Spleen (tissue), 11 donors: ENCODE measurements around the gene ZNF146. TPM values are rescaled to one million over a fixed set of nuclear protein-coding genes. Genes with fewer than 3 reads are reported as not detected.

Experiments
- DNase-seq: peaks from one replicate; pipeline ENCODE4 v3.0.0-alpha.2; 2020
- H3K27ac ChIP-seq, 8 donors: fragments of 200-600 bp; sonication (generic) in 7 of 8; 1 replicate in 4 of 8; 2 replicates in 4 of 8; pipeline versions ENCODE4 v1.5.0 to v1.8.0; 2016 to 2021; ENCODE audit warnings: inconsistent platforms in 4 of 8, mild to moderate bottlenecking in 4 of 8, moderate library complexity in 1 of 8
- H3K27me3 ChIP-seq, 7 donors: fragments of 200-600 bp; sonication (generic) in 6 of 7; replicated peaks in 1 of 7; 1 replicate in 4 of 7; 2 replicates in 3 of 7; pipeline versions ENCODE4 v1.5.0 to v1.8.0; 2016 to 2021; ENCODE audit warnings: inconsistent platforms in 3 of 7, mild to moderate bottlenecking in 1 of 7
- H3K36me3 ChIP-seq, 6 donors: fragments of 200-600 bp; sonication (generic) in 5 of 6; 1 replicate in 4 of 6; 2 replicates in 2 of 6; pipeline versions ENCODE4 v1.5.0 to v1.8.0; 2016 to 2021; ENCODE audit warnings: inconsistent platforms in 2 of 6
- H3K4me1 ChIP-seq, 6 donors: fragments of 200-600 bp; sonication (generic) in 5 of 6; 1 replicate in 3 of 6; 2 replicates in 3 of 6; pipeline versions ENCODE4 v1.5.0 to v1.8.0; 2016 to 2021; ENCODE audit warnings: inconsistent platforms in 3 of 6
- H3K4me3 ChIP-seq, 8 donors: fragments of 200-600 bp; sonication (generic) in 7 of 8; 1 replicate in 4 of 8; 2 replicates in 4 of 8; pipeline versions ENCODE4 v1.5.0 to v1.8.0; 2016 to 2021; ENCODE audit warnings: inconsistent platforms in 4 of 8, mild to moderate bottlenecking in 4 of 8, moderate library complexity in 2 of 8
- H3K9me3 ChIP-seq, 8 donors: fragments of 200-600 bp; sonication (generic) in 7 of 8; 1 replicate in 4 of 8; 2 replicates in 4 of 8; pipeline versions ENCODE4 v1.5.0 to v1.8.0; 2016 to 2021; ENCODE audit warnings: inconsistent platforms in 4 of 8
- POLR2A ChIP-seq, 3 donors: fragments of 450-650 bp; IDR thresholded peaks; one replicate each; pipeline ENCODE4 v1.5.1; 2017; ENCODE audit warnings: antibody characterized with exemption in 3 of 3, mild to moderate bottlenecking in 1 of 3
- POLR2AphosphoS5 ChIP-seq, 3 donors: sonication (generic); formaldehyde crosslinking; IDR thresholded peaks; one replicate each; pipeline ENCODE4 v1.5.1; 2017; ENCODE audit warnings: antibody characterized with exemption in 3 of 3
- WGBS, 5 donors: extraction: QIAGEN DNeasy Blood & Tissue Kit in 3 of 5; methylation state at CpG; one replicate each; pipeline versions ENCODE4 v1.1.5 to v1.1.7; 2013 to 2018; 5-methylcytosine and 5-hydroxymethylcytosine counted together
- intact Hi-C: fragments of 100-400 bp; cut with DNase I; formaldehyde crosslinking; loops from one replicate; pipeline ENCODE4 v1.15.0; 2023; ENCODE audit warnings: low total_unique reads
- polyA plus RNA-seq, 3 donors: library from polyadenylated mRNA; stranded (reverse); fragments of 200-250 nt; gene quantifications; one replicate each; pipeline ENCODE4 v1.2.1, GENCODE V29; 2013
- total RNA-seq, 7 donors: library from RNA; depleted of rRNA in 3 of 7; stranded (reverse); fragments of >200 nt in 3 of 7; fragmentation: NEBNext Ultra II Directional in 4 of 7; extraction: Animal tissue kit (Norgen Biotek cat#: 25700) in 4 of 7; gene quantifications; one replicate each; pipeline versions ENCODE4 v1.1.0 to v1.2.1, GENCODE V29; 2016 to 2021
- TF ChIP-seq, protein P1 (sequence below), 11 experiments: fragments of 200-600 bp in 7 of 11; fragments of 450-650 bp in 4 of 11; sonication (generic) in 4 of 11; IDR thresholded peaks in 8 of 11; conservative IDR thresholded peaks in 3 of 11; 1 replicate in 7 of 11; 2 replicates in 4 of 11; pipeline versions ENCODE4 v1.4.0 to v1.8.0; 2016 to 2021; ENCODE audit warnings: antibody characterized with exemption in 11 of 11, inconsistent platforms in 4 of 11, mild to moderate bottlenecking in 1 of 11
- donor health status: healthy with polysubstance abuse.
- donor health status: DM: no; HTN: no; CAD: no; lungs with moderate emphysema.
- donor health status: DM: no; HTN: no; CAD: no.
- donor health status: Bipolar disorder and iron deficiency.
- donor health status: healthy.
- donor health status: DM: no; HTN: no; CAD: no.
- donor health status: DM: yes; HTN: yes; CAD: no.

ZNF146 gene
- total and polyA plus RNA-seq, 10 donors: 19.1 to 66.3 (median 46.8) TPM

DNA sequence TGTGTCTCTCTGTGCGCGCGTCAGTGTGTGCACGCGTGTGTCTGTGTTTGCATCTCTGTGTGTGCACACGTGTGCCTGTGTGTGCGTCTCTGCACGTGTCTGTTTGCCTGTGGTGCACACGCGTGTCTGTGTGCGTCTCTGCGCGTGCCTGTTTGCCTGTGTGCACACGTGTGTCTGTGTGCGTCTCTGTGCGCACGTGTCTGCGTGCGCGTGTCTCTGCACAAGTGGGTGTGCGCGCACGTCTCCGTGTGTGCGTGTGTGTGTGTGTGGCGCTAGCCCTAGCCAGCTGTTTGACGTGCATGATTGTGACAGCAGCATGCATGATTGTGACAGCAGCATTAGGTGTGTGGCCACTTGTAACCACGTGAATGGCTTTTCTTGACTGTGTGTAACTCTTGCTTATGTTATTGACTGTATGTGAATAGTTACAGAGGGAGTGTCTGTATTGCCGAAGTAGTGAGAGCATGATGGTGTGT, 31.1 kb downstream of the ZNF146 start:
- intact Hi-C loops: no loop called here
- no peak for DNase-seq
- peak overlapping the region in 6 of 8 donors; percentile 12 to 59 (median 24) for H3K4me3 ChIP-seq
- peaks cover 0 to 14% (median 5%) of the 10 kb centered on the region in 6 donors for H3K4me1 ChIP-seq
- H3K27ac ChIP-seq: no peak overlapping the region
- H3K27me3 ChIP-seq: peaks cover 0 to 26% (median 0%) of the 10 kb centered on the region in 7 donors
- WGBS, 5 donors: 28 to 50% (median 46%) methylated on average over 15 to 29 of the region's 29 CpGs
- peaks cover 0 to 87% (median 68%) of the 10 kb centered on the region in 8 donors for H3K9me3 ChIP-seq
- H3K36me3 ChIP-seq: no peaks in the 10 kb centered on the region
- no peak for TF ChIP-seq POLR2AphosphoS5 (IDR thresholded peaks at IDR 0.05)
- TF ChIP-seq POLR2A (IDR thresholded peaks at IDR 0.05): no peak
- TF ChIP-seq, protein P1, sequence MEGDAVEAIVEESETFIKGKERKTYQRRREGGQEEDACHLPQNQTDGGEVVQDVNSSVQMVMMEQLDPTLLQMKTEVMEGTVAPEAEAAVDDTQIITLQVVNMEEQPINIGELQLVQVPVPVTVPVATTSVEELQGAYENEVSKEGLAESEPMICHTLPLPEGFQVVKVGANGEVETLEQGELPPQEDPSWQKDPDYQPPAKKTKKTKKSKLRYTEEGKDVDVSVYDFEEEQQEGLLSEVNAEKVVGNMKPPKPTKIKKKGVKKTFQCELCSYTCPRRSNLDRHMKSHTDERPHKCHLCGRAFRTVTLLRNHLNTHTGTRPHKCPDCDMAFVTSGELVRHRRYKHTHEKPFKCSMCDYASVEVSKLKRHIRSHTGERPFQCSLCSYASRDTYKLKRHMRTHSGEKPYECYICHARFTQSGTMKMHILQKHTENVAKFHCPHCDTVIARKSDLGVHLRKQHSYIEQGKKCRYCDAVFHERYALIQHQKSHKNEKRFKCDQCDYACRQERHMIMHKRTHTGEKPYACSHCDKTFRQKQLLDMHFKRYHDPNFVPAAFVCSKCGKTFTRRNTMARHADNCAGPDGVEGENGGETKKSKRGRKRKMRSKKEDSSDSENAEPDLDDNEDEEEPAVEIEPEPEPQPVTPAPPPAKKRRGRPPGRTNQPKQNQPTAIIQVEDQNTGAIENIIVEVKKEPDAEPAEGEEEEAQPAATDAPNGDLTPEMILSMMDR (IDR thresholded peaks at IDR 0.05 in 8 of 11, conservative IDR thresholded peaks at IDR 0.05 in 3 of 11): no peak

DNA sequence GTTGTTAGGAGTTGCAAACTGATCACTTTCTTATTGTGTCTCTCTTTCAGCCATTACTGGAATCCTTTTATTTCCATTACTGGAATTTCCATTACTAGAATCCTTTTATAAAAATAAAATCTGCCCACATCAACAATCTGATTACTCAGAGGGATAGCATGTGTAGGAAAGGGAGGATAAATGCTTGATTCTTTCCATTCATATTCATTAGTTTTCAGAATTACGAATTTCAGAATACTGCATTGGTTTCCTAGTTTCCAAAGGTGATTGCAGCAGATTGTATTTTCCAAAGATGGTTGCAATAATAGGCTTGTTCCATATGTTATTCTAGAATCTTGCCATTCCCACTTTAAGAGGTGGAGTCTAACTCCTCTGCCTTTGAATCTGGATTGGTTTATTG, 37.1 kb downstream of the ZNF146 start:
- H3K4me1 ChIP-seq: no peaks in the 10 kb centered on the region
- H3K27me3 ChIP-seq: no peaks in the 10 kb centered on the region
- intact Hi-C loops: no loop called here
- no peaks in the 10 kb centered on the region for H3K36me3 ChIP-seq
- peaks cover 0 to 88% (median 46%) of the 10 kb centered on the region in 8 donors for H3K9me3 ChIP-seq
- no peak for DNase-seq
- no peak overlapping the region for H3K4me3 ChIP-seq
- WGBS, 5 donors: 67 to 81% (median 72%) methylated on average over 1 of the region's 1 CpG
- H3K27ac ChIP-seq: no peak overlapping the region
- TF ChIP-seq, protein P1 (IDR thresholded peaks at IDR 0.05 in 8 of 11, conservative IDR thresholded peaks at IDR 0.05 in 3 of 11): no peak
- TF ChIP-seq POLR2AphosphoS5 (IDR thresholded peaks at IDR 0.05) (no peak), POLR2A (IDR thresholded peaks at IDR 0.05) (no peak)

DNA sequence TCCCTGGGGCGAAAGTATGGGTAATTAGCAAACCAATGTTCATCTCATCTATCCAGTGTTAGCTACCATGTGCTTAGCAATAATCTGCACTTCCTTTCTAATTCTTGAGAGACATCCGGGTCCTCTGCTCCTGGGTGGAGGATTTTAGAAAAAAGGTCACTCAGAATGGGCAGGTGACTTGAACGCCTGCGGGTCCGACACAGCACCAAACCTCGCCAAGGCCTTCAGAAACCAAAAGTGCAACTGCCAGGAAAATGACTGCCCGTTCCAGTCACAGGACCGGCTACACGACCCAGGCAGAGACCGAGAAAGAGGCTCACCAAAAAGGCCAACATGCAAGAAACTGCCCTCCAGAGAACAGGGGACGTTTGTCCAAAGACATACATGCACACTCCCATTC, 39.9 kb downstream of the ZNF146 start:
- Histone ChIP-seq H3K4me3 (no peak overlapping the region), H3K9me3 (peaks cover 0 to 91% (median 47%) of the 10 kb centered on the region in 8 donors), H3K4me1 (no peaks in the 10 kb centered on the region), H3K27me3 (peaks cover 0 to 5% (median 0%) of the 10 kb centered on the region in 7 donors), H3K36me3 (no peaks in the 10 kb centered on the region), H3K27ac (no peak overlapping the region)
- no peak for DNase-seq
- 82 to 95% (median 92%) methylated on average over 11 of the region's 11 CpGs for WGBS, 5 donors
- intact Hi-C loops: no loop called here
- TF ChIP-seq POLR2AphosphoS5 (IDR thresholded peaks at IDR 0.05) (no peak), POLR2A (IDR thresholded peaks at IDR 0.05) (no peak)
- TF ChIP-seq, protein P1 (IDR thresholded peaks at IDR 0.05 in 8 of 11, conservative IDR thresholded peaks at IDR 0.05 in 3 of 11): no peak

DNA sequence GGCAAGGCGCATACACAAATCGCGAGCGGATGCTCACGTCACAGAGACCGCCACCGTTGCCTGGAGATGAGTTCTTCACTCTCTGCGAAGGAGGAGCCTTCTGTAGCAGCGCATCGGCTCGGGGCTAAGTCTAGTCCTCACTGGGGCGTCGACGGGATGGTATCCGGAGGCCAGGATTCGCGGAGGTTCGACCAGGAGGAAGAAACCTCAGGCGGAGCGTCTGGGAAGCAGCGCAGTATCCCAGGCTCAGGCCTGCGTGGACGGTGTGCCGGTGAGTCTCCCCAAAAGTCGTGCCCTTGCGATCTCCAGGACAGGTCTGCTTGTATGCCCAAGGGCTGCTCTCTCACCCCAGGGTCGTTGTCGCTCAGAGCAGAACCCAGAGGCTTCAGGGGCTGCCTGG, 40.4 kb downstream of the ZNF146 start:
- DNase-seq: no peak
- no peak overlapping the region for H3K27ac ChIP-seq
- H3K9me3 ChIP-seq: peaks cover 0 to 86% (median 47%) of the 10 kb centered on the region in 8 donors
- H3K36me3 ChIP-seq: no peaks in the 10 kb centered on the region
- H3K4me3 ChIP-seq: no peak overlapping the region
- intact Hi-C loops: no loop called here
- TF ChIP-seq, protein P1 (IDR thresholded peaks at IDR 0.05 in 8 of 11, conservative IDR thresholded peaks at IDR 0.05 in 3 of 11): no peak
- TF ChIP-seq POLR2A (IDR thresholded peaks at IDR 0.05) (no peak), POLR2AphosphoS5 (IDR thresholded peaks at IDR 0.05) (no peak)
- H3K4me1 ChIP-seq: no peaks in the 10 kb centered on the region
- WGBS, 5 donors: 92 to 99% (median 96%) methylated on average over 25 to 28 of the region's 28 CpGs
- H3K27me3 ChIP-seq: peaks cover 0 to 5% (median 0%) of the 10 kb centered on the region in 7 donors
